GM12801 (cell line): ENCODE data around the gene PTCH1.

Experiments
- TF ChIP-seq, protein P1 (sequence below): IDR thresholded peaks from one replicate; pipeline ENCODE4 v1.5.1; 2011; ENCODE audit warnings: control low read depth; ENCODE audit not compliant: insufficient read length; ENCODE audit errors: extremely low read depth

PTCH1 gene

DNA sequence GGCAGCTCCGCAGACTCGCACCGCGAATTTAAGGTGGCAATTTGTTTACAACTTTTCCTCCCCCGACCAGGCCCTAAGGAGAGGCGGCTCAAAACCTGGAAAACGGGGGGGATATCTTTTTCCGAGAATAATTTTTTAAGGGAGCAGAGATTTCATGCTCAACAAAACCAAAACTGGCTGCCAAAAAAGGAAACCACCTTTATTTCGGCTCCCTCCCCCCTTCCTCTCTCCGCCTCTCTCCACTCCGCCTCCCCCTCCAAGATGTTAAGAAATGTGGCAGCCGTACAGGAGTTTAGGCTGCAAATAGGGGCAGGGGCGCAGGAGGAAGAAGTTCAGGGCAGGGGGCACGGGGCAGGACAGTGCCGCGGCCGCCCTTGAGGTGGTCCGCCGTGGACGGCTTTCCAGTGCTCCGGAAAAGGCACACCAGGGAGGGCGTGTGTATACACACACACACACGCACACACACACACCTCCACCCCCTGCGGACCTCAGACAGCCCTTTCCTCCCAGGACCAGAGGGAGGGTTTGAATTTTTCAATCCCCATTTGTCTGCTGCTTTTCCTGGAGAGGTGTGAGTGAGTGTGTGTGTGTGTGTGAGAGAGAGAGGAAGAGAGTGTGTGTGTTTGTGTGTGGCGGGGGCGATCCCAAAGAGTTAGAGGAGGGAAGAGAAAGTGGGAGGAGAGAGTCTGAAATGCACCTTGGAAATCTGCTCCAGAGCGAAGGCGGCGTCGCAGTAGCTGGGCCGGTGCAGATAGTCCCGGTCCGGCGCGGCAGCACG, 9.1 kb downstream of the PTCH1 start:
- TF ChIP-seq, protein P1, sequence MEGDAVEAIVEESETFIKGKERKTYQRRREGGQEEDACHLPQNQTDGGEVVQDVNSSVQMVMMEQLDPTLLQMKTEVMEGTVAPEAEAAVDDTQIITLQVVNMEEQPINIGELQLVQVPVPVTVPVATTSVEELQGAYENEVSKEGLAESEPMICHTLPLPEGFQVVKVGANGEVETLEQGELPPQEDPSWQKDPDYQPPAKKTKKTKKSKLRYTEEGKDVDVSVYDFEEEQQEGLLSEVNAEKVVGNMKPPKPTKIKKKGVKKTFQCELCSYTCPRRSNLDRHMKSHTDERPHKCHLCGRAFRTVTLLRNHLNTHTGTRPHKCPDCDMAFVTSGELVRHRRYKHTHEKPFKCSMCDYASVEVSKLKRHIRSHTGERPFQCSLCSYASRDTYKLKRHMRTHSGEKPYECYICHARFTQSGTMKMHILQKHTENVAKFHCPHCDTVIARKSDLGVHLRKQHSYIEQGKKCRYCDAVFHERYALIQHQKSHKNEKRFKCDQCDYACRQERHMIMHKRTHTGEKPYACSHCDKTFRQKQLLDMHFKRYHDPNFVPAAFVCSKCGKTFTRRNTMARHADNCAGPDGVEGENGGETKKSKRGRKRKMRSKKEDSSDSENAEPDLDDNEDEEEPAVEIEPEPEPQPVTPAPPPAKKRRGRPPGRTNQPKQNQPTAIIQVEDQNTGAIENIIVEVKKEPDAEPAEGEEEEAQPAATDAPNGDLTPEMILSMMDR, result no peak

DNA sequence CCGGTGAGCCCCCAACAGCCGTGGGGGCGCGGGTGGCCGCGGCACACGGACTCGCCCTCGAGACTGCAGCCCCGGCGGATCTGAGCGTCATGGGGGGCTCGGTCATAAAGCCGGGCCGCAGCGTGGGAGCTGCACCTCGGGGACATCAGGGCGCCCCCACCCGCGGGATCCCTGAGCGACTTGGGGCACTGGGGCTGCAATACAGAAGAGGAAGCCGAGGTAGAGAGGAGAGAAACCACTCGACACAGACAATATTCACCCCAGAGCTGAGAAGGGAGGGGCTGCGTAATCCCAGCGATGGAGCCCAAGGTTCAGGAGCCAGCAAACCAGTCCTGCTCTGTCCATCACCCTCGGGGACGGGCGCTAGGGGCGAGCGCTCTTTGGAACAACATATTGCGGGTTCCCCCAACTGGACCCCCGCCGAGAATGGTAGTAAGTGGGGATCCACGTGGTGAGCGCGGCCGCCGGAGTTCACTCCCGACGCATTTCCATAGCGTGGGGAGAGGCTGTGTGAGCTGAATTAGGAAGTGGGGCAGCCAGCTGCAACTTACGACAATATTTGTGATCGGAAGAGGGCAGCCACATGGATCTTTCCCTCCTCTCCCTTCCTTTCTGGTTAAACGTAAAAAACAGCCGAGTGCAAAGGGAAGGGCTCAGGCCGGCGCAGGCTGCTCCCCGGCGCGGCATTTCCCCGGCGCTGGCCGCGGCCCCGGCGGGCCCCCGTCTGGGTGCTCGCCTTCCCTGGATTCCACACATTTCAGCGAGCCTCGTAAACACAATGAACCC, 9.9 kb downstream of the PTCH1 start:
- TF ChIP-seq, protein P1, result no peak

DNA sequence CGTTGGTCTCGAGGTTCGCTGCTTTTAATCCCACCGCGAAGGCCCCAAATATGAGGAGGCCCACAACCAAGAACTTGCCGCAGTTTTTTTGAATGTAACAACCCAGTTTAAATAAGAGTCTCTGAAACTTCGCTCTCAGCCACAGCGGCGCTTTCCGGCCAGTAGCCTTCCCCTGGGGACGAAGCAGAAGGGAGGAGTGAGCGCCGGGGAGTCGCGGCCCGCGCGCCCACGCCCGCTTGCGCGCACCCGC, 10.4 kb downstream of the PTCH1 start:
- TF ChIP-seq, protein P1, result no peak

DNA sequence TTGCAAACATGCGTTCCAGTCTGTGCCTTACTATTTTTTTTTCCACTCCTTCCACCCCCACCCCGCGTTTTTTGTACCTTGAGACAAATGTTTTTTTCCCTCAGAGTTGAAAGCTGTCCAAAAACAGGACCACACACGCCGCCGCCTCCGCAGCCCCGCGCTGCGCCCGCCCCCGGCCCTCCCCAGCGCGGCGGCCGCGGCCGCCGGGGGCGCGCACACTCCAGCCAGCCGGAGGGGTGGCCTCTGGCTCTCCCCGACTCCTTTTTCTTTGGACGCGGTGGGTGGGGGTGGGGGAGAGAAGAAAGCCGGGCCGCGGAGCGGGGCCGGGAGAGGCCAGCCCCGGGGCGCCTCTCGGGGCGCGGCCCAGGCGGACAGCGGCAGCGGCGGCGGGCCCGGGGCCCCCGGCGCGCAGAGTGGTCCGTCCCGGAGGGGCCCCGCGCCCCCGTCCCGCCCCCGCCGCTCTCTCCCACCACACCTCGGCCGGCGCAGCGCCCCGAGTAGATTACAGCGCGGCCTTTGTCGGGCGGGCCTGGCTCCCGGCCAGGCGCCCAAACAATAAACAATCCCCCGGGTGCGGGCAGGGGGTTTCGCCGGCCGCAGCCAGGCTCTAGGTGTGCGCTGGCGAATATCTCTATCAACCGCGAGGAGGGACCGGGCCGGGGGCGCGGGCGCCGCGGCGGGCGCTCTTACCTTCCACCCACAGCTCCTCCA, 10.9 kb downstream of the PTCH1 start:
- TF ChIP-seq, protein P1, result no peak

DNA sequence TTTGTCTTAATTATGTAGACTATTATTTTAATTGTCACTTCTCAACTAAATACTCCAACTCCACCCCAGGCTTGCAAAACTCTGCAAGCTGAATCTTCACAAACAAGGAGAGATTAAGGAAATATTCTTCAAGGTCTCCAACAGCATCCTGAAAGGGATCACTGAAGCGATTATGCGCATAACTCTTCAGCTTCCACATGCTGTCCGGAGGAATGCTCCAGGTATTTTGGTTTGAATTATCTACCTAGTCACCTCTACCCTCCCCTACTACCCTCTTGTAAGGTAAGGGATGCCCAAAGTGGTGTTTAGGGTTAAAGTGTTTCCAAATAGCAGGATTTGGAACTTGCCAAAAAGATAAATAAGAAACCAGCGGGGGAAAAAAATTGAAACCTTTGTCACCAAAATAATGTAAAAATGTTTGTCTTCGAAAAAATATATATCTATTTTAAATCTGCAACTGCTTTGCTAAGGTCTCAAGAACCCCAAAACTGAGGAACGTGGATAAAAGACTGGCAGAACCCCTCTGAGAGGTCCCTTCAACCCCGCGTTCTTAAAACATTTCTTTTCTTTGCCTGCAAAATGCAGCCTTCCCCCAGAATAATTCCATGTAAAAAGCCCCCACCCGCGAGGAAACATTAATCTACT, 11.6 kb downstream of the PTCH1 start:
- TF ChIP-seq, protein P1, result no peak

DNA sequence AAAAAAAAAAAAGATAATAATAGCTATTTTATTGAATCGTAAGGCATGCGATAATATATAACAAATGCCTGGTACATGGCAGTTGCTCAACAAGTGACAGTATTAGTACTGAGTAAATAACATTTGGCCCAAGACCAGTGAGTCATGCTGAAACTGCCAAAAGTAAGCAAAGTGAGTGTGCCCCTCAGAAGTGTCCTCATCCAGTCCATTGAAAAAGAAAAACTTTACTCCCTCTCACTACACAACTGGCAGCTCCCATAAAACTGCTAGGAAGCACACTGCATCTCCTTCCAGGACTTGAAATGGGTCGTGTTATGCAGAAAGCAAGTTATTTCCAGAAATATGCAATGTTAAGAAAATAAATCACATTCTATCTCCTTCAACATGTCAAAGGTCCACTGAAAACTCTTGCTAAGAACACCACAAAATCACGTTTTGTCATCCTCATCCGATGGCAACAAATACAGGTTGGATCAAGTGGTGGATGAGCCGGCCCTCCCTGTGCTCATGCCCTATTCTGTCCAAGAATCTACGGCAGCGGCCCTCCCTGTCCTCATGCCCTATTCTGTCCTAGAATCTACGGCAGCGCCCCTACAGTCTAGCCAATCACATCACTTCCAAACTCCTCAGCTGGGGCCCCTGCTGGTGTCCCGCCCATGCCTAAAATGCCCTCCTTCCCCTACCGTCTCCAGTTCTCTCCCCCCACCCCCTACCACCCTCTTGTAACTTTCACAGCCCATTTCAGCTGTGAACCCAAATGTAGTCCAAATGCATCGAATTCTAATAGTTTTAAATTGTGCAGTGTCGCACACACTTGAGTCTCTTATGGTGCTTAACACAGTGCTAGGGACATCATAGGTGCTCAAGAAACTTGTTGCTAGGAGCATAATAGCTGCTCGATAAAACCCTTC, 12.5 kb downstream of the PTCH1 start:
- TF ChIP-seq, protein P1, result no peak
